ENCODE results near the gene BCL2L14.
A peak's percentile ranks its signal among the peaks of the same experiment; 100 is the strongest.

Gene BCL2L14

GRCh38 chr12:12091977-12092663, 21.4 kb downstream of the BCL2L14 start:
- no peaks in the 10 kb centered on the region for H3K9me3 ChIP-seq (ENCODE audit: control insufficient read depth, insufficient read depth, low read depth, low read length)

GRCh38 chr12:12094481-12094880, 23.7 kb downstream of the BCL2L14 start:
- no peak for TF ChIP-seq ZNF37A (tag by site-specific recombination; IDR thresholded peaks at IDR 0.05)
- no peak for TF ChIP-seq ZNF394 (tag by site-specific recombination; IDR thresholded peaks at IDR 0.05; ENCODE audit: borderline replicate concordance)
- no peak for TF ChIP-seq SCRT2 (tag by site-specific recombination; IDR thresholded peaks at IDR 0.05)
- no peak for TF ChIP-seq ZNF654 (tag by site-specific recombination; IDR thresholded peaks at IDR 0.05; ENCODE audit: low read depth)
- TF ChIP-seq GLI4 (tag by site-specific recombination; IDR thresholded peaks at IDR 0.05): no peak
- no peak for TF ChIP-seq ATF2 (tag by site-specific recombination; IDR thresholded peaks at IDR 0.05; ENCODE audit: low read depth)
- no peak for TF ChIP-seq ZNF341 (tag by site-specific recombination; IDR thresholded peaks at IDR 0.05; ENCODE audit: low read depth)
- TF ChIP-seq BCL11B (tag by site-specific recombination; IDR thresholded peaks at IDR 0.05; ENCODE audit: low read depth): no peak
- TF ChIP-seq ZNF366 (tag by site-specific recombination; conservative IDR thresholded peaks at IDR 0.05): no peak
- TF ChIP-seq ZNF223 (tag by site-specific recombination; IDR thresholded peaks at IDR 0.05): no peak
- TF ChIP-seq ZNF76 (tag by site-specific recombination; IDR thresholded peaks at IDR 0.05; ENCODE audit: borderline replicate concordance, low read depth): no peak
- TF ChIP-seq ZSCAN4 (tag by site-specific recombination; IDR thresholded peaks at IDR 0.05): no peak
- TF ChIP-seq ZNF362 (tag by site-specific recombination; IDR thresholded peaks at IDR 0.05): no peak
- TF ChIP-seq ZNF350 (tag by site-specific recombination; IDR thresholded peaks at IDR 0.05): no peak
- no peak for TF ChIP-seq ZNF747 (tag by site-specific recombination; IDR thresholded peaks at IDR 0.05)
- Histone ChIP-seq H3K9me3 (ENCODE audit: control insufficient read depth, insufficient read depth, low read depth, low read length) (no peaks in the 10 kb centered on the region), H3K27ac (ENCODE audit: extremely low read depth, low read depth, low read length) (no peak overlapping the region), H3K36me3 (ENCODE audit: control insufficient read depth in 2 of 2, insufficient read depth in 1 of 2, low read length in 2 of 2) (no peaks in the 10 kb centered on the region), H3K4me3 (ENCODE audit: low read depth, low read length) (no peak overlapping the region), H3K4me1 (ENCODE audit: control insufficient read depth, insufficient read depth, low read length) (peaks cover 3% of the 10 kb centered on the region; the same call in 1 of the 2 replicates)
- POLR2A ChIA-PET: no interaction called here
- CTCF ChIA-PET: interaction anchor here (1.4 to 1.6 kb wide), 2 partner anchors 12 to 233 kb away, joined by 3 to 14 read pairs; no protein-coding TSS in a partner anchor

More at GRCh38 chr12:12091977-12092663, 21.4 kb downstream of the BCL2L14 start:
- Histone ChIP-seq H3K27ac (ENCODE audit: extremely low read depth, low read depth, low read length) (no peak overlapping the region), H3K36me3 (ENCODE audit: control insufficient read depth in 2 of 2, insufficient read depth in 1 of 2, low read length in 2 of 2) (no peaks in the 10 kb centered on the region), H3K4me1 (ENCODE audit: control insufficient read depth, insufficient read depth, low read length) (peaks cover 3% of the 10 kb centered on the region; the same call in 1 of the 2 replicates), H3K4me3 (ENCODE audit: low read depth, low read length) (no peak overlapping the region)
- ChIA-PET POLR2A (no interaction called here), CTCF (interaction anchor here (0.6 to 0.9 kb wide), 4 partner anchors 236 to 611 kb away, joined by 3 to 5 read pairs (median 3); no protein-coding TSS in a partner anchor)
- TF ChIP-seq ZIC2 (tag by site-specific recombination; IDR thresholded peaks at IDR 0.05) (peak; percentile 48; the same call in 1 of the 2 replicates), ZNF600 (tag by site-specific recombination; IDR thresholded peaks at IDR 0.05) (0 out of 2 replicates have a peak, but pooled peaks have one; percentile 35), GLIS1 (tag by site-specific recombination; IDR thresholded peaks at IDR 0.05) (peak; percentile 89), ZNF704 (tag by site-specific recombination; IDR thresholded peaks at IDR 0.05) (no peak), ATF2 (tag by site-specific recombination; IDR thresholded peaks at IDR 0.05; ENCODE audit: low read depth) (no peak), ZNF223 (tag by site-specific recombination; IDR thresholded peaks at IDR 0.05) (no peak)
